Measurements from ENCODE around the gene PPCDC. TPM values are rescaled to one million over a fixed set of nuclear protein-coding genes. Genes with fewer than 3 reads are reported as not detected.

PPCDC gene
- total and polyA plus RNA-seq, 4 donors = 7.4 to 9.3 (median 8.4) TPM

GRCh38 chr15:75061272-75061671, 37.9 kb downstream of the PPCDC start:
- no peak overlapping the region for H3K9ac ChIP-seq (ENCODE audit: low read depth in 1 of 2, low read length in 2 of 2)
- no peaks in the 10 kb centered on the region for H3K36me3 ChIP-seq (ENCODE audit: control insufficient read depth in 4 of 4, insufficient read depth in 3 of 4, low read depth in 1 of 4, low read length in 3 of 4)
- H3K4me1 ChIP-seq (ENCODE audit: control insufficient read depth in 4 of 4, insufficient read depth in 4 of 4, low read length in 3 of 4) = no peaks in the 10 kb centered on the region
- H3K9me3 ChIP-seq (ENCODE audit: control insufficient read depth in 4 of 4, low read length in 3 of 4) = no peaks in the 10 kb centered on the region
- no peaks in the 10 kb centered on the region for H3K27me3 ChIP-seq (ENCODE audit: control insufficient read depth in 4 of 4, insufficient read depth in 4 of 4, low read length in 3 of 4)
- TF ChIP-seq FOXA2 (IDR thresholded peaks at IDR 0.05) (no peak), ATF3 (IDR thresholded peaks at IDR 0.05) (no peak), FOXA1 (IDR thresholded peaks at IDR 0.05) (no peak), MAX (IDR thresholded peaks at IDR 0.05) (no peak), SP1 (IDR thresholded peaks at IDR 0.05) (no peak), RAD21 (IDR thresholded peaks at IDR 0.05) (no peak), EGR1 (IDR thresholded peaks at IDR 0.05; ENCODE audit: low read depth in 2 of 2) (no peak), JUND (IDR thresholded peaks at IDR 0.05) (no peak), YY1 (IDR thresholded peaks at IDR 0.05) (no peak), HNF4G (IDR thresholded peaks at IDR 0.05) (no peak), RXRA (IDR thresholded peaks at IDR 0.05) (no peak), ZBTB33 (IDR thresholded peaks at IDR 0.05) (no peak)
- DNase-seq (ENCODE audit: low spot score) = peak; percentile 25
- H3K4me3 ChIP-seq (ENCODE audit: low read depth in 1 of 3, low read length in 3 of 3) = no peak overlapping the region
- H3K27ac ChIP-seq (ENCODE audit: low read depth in 1 of 2, low read length in 2 of 2) = no peak overlapping the region

GRCh38 chr15:75062706-75063105, 39.3 kb downstream of the PPCDC start:
- TF ChIP-seq HNF4A (conservative IDR thresholded peaks at IDR 0.05) (no peak), YY1 (IDR thresholded peaks at IDR 0.05) (no peak), RAD21 (IDR thresholded peaks at IDR 0.05) (no peak), MAX (IDR thresholded peaks at IDR 0.05) (no peak)
- 66% methylated on average over 3 of the region's 3 CpGs for WGBS
- Histone ChIP-seq H3K4me1 (ENCODE audit: control insufficient read depth in 4 of 4, insufficient read depth in 4 of 4, low read length in 3 of 4) (no peaks in the 10 kb centered on the region), H3K27me3 (ENCODE audit: control insufficient read depth in 4 of 4, insufficient read depth in 4 of 4, low read length in 3 of 4) (no peaks in the 10 kb centered on the region), H3K4me3 (ENCODE audit: low read depth in 1 of 3, low read length in 3 of 3) (no peak overlapping the region), H3K36me3 (ENCODE audit: control insufficient read depth in 4 of 4, insufficient read depth in 3 of 4, low read depth in 1 of 4, low read length in 3 of 4) (no peaks in the 10 kb centered on the region), H3K9me3 (ENCODE audit: control insufficient read depth in 4 of 4, low read length in 3 of 4) (no peaks in the 10 kb centered on the region), H3K27ac (ENCODE audit: low read depth in 1 of 2, low read length in 2 of 2) (no peak overlapping the region), H3K9ac (ENCODE audit: low read depth in 1 of 2, low read length in 2 of 2) (no peak overlapping the region)
- DNase-seq (ENCODE audit: low spot score) = no peak

GRCh38 chr15:75063338-75063737, 39.9 kb downstream of the PPCDC start:
- Histone ChIP-seq H3K27me3 (ENCODE audit: control insufficient read depth in 4 of 4, insufficient read depth in 4 of 4, low read length in 3 of 4) (no peaks in the 10 kb centered on the region), H3K4me1 (ENCODE audit: control insufficient read depth in 4 of 4, insufficient read depth in 4 of 4, low read length in 3 of 4) (no peaks in the 10 kb centered on the region), H3K9me3 (ENCODE audit: control insufficient read depth in 4 of 4, low read length in 3 of 4) (no peaks in the 10 kb centered on the region), H3K36me3 (ENCODE audit: control insufficient read depth in 4 of 4, insufficient read depth in 3 of 4, low read depth in 1 of 4, low read length in 3 of 4) (no peaks in the 10 kb centered on the region), H3K9ac (ENCODE audit: low read depth in 1 of 2, low read length in 2 of 2) (no peak overlapping the region), H3K27ac (ENCODE audit: low read depth in 1 of 2, low read length in 2 of 2) (no peak overlapping the region), H3K4me3 (ENCODE audit: low read depth in 1 of 3, low read length in 3 of 3) (no peak overlapping the region)
- no peak for DNase-seq (ENCODE audit: low spot score)
- WGBS = 77% methylated on average over 4 of the region's 4 CpGs
- TF ChIP-seq HNF4A (conservative IDR thresholded peaks at IDR 0.05) (no peak), REST (IDR thresholded peaks at IDR 0.05) (no peak), FOXA2 (IDR thresholded peaks at IDR 0.05) (no peak), TAF1 (conservative IDR thresholded peaks at IDR 0.05) (no peak), CTCF (IDR thresholded peaks at IDR 0.05; ENCODE audit: low read depth, low read length, missing input control) (no peak), GABPA (IDR thresholded peaks at IDR 0.05 in 1 of 2, conservative IDR thresholded peaks at IDR 0.05 in 1 of 2) (no peak), ZBTB33 (IDR thresholded peaks at IDR 0.05) (no peak), FOXA1 (IDR thresholded peaks at IDR 0.05) (no peak), JUND (IDR thresholded peaks at IDR 0.05) (no peak), RAD21 (IDR thresholded peaks at IDR 0.05) (no peak), RXRA (IDR thresholded peaks at IDR 0.05) (no peak), MAX (IDR thresholded peaks at IDR 0.05) (no peak)
